ENCODE measurements around the gene TCEAL1.
"Not testable (repeated sequence)": the region's sequence is repeated elsewhere in the genome, so short reads cannot be mapped to it uniquely, and the experiment has no call there.

TCEAL1 gene

GRCh38 chrX:103637604-103638338, 9.0 kb downstream of the TCEAL1 start:
- DNase-seq = no peak

GRCh38 chrX:103638479-103639346, 9.9 kb downstream of the TCEAL1 start:
- DNase-seq = not testable (repeated sequence)

DNA sequence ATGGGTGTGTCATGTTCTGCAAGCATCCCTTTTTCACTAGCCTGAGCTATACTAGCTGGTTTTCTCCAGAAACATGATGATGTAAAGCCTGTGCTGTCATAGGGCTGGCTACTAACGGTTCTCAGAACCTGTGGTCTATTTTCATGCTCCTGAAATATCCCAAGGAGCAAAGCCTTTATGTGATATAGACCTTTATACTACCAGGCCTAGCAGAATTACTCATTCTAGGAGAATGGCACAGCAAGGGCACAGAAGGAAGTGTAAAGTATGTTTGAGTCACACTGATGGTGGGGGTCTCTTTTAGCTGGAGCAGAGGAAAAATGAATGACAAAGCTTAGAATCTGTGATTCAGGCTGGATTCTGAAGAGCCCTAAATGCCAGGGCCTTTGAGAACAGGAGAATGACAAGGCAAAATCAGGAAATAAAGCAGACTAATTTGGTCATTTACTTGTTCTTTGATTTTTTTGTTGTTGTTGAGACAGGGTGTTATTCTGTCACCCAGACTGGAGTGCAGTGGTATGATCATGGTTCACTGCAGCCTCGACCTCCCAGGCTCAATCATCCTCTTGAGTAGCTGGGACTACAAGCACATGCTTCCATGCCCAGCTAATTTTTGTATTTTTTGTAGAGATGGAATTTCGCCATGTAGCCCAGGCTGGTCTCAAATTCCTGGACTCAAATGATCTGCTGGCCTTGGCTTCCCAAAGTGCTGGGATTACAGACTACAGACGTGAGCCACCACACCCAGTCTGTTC, 11.8 kb downstream of the TCEAL1 start:
- no peak for DNase-seq

DNA sequence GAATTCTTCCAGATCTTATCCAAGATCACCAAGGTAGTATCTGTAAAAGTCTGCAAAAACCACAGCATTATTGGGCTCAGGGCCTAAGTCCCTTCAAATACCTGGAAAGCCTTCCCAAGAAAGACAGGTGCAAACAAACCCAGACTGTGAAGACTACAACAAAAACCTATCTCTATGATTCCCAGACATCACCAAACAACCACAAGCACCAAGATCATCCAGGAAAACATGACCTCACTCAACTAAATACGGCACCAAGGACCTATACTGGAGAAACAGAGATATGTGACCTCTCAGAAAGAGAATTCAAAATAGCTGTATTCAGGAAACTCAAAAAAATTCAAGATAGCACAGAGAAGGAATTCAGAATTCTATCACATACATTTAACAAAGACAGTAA, 15.3 kb downstream of the TCEAL1 start:
- DNase-seq = no peak

DNA sequence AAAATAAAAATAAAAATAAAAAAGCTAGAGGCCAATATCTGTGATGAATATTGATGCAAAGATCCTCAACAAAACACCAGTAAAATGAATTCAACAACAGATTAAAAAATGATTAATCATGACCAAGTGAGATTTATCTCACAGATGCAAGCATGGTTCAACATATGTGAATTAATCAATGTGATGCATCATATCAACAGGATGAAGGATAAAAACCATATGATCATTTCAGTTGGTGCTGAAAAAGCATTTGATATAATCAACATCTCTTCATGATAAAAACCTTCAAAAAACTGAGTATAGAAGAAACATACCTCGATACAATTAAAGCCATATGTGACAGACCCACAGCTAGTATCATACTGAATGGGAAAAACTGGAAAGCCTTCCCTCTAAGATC, 18.9 kb downstream of the TCEAL1 start:
- DNase-seq = no peak

DNA sequence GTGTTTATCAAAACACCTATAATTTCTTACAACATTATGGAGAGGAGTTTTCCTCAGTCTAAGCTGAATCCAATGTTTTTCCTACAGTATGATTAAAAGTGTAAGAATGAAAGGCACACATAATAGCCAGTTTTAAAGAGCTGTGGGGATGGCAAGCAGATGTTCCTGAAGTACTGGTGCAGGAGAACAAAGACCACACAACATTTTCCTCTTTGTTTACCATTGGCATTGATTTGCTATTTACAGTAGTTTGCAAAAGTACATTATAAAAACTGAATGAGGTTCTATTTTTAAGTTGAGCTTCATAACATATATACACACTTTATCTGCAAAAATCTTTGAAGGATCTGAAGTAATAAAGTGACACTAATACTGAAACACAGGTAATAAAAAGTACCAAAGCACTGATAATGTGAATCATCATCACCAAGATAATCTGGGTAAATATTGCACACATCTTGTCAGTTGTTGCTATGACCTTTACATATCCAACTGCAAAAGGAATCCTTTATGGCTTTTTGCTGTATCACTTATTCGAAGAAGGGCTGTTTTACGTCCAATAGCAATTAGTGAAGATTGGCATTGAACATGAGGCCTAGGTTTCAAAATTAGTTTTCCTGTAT, 22.5 kb downstream of the TCEAL1 start:
- DNase-seq = no peak

GRCh38 chrX:103655230-103656000, 26.6 kb downstream of the TCEAL1 start:
- DNase-seq = not testable (repeated sequence)

DNA sequence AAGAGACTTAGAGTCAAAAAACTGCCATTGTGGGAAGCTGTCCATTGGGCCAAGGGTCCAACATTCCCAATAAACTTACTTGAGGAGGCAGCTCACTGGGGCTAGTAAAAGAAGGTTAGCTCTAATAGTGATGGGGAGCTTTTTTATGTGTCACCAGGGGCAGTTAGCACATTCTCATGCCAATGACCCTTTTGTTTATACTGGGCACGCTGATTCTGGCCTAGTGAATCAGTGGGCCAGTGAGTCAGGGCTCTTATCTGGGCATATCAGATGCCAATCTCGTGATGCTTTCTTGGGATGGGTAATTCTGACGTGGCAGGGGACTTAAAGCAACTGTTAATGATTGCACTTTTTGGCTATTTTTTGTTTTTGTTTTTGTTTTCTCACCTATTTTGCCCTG, 27.8 kb downstream of the TCEAL1 start:
- DNase-seq = no peak

DNA sequence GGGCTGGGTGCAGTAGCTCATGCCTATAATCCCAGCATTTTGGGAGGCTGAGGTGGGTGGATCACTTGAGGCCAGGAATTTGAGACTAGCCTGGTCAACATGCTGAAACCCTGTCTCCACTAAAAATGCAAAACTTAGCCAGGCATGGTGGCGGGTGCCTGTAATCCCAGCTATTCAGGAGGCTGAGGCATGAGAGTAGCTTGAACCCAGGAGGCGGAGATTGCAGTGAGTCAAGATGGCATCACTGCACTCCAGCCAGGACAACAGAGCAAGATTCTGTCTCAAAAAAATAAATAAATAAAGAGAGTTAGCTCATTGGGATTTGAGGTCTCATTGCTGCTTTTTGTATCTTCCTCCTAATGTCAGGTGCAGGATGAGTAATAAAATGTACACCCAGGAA, 28.3 kb downstream of the TCEAL1 start:
- DNase-seq = not testable (repeated sequence)

- no peak for DNase-seq
Measured at GRCh38 chrX:103658681-103659433, 30.1 kb downstream of the TCEAL1 start.

- not testable (repeated sequence) for DNase-seq
Measured at GRCh38 chrX:103659460-103659859, 30.7 kb downstream of the TCEAL1 start.

- DNase-seq = no peak
Measured at GRCh38 chrX:103663981-103664762, 35.4 kb downstream of the TCEAL1 start.

GRCh38 chrX:103666202-103667107, 37.7 kb downstream of the TCEAL1 start:
- DNase-seq = no peak

DNA sequence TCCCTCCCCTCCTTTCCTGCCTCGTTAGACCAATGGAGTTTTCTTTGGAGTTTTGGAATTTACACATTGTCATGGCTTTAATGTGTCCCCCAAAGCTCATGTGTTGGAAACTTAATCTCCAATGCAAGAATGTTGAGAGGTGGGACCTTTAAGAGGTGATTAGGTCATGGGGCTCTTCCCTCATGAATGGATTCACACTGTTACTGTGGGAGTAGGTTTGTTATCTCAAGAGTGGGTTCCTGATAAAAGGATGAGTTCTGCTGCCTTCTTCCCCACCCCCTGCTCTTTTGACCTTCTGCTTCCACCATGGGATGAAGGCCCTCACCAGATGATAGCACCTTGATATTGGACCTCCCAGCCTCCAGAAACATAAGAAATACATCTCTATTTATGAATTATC, 41.0 kb downstream of the TCEAL1 start:
- DNase-seq = no peak

DNA sequence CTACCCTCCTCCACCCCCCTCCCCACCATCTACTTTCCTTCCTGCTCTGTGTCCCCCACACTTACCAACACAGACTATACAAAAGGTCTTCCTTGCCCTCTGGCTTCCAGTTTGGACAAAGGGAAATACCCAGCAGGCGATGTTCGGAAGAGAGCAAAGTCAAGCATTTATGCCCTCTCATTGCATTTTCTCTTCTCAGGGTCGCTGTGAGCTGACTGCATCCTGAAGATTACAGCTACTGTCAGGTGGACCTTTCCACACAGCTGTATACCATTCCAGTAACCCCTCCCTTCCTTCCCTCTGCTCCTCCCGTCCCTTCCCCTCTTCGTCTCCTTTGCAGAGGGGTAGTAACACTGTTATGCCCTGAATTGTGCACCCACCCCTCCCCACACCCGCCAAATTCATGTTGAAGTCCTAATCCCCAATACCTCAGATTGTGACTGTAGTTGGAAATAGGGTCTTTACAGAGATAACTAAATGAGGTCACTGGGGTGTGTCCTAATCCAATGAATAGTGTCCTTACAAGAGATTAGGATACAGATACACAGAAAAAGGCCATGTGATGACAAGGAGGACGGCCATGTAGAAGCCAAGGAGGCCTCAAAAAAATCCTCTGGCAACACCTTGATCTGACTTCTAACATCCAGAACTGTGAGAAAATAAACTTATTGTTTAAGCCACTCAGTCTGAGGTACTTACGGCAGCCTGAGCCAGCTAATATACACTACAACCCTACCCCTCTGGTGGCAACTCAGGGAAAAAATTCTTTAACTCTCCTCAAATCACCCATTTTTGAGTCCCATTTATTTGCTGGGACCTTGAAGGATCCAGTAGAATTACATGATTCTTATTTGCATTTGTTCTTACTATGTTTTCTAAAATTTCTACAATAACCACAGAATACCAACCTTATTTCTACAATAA, 46.0 kb downstream of the TCEAL1 start:
- DNase-seq = no peak

GRCh38 chrX:103678199-103678993, 49.6 kb downstream of the TCEAL1 start:
- no peak for DNase-seq

All from right hindlimb (tissue), 1 donor.